K562 (cell line): ENCODE measurements around the gene ZBTB9. TPM values are rescaled to one million over a fixed set of nuclear protein-coding genes. Genes with fewer than 3 reads are reported as not detected.

ENCODE experiments used
- ATAC-seq: fragments of 200-7000 bp; cut with Tn5 transposase; 3 replicates; pipeline ENCODE4 v1.9.1; 2020; ENCODE audit warnings: moderate library complexity
- BruUV-seq: library from RNA; stranded (reverse); fragments of 400-500 nt; replicated peaks from 2 replicates; lab custom pipeline; 2021; lab: Mats Ljungman, UMichigan
- CTCF ChIA-PET: fragments of 300-600 bp; formaldehyde crosslinking; extraction: SDS; loops from one replicate; lab custom pipeline; 2021; ENCODE audit warnings: low intra/inter-chr PET ratio; lab: Yijun Ruan, JAX
- POLR2A ChIA-PET: fragments of 300-600, 350-650 bp; sonication (Branson Sonifier 250); formaldehyde crosslinking; extraction: SDS; loops from one replicate; lab custom pipeline; 2021; ENCODE audit warnings: antibody characterized with exemption, inconsistent platforms; lab: Yijun Ruan, JAX
- DNase-seq, 4 experiments: peaks; one replicate each; pipeline versions ENCODE4 v3.0.0 to v3.0.0-alpha.2; 2011 to 2018; ENCODE audit warnings: low spot score in 3 of 4, mixed read lengths in 3 of 4; ENCODE audit errors: extremely low read depth in 1 of 4
- FAIRE-seq: peaks from 2 replicates; lab custom pipeline; 2011; peaks lifted over from hg19 to GRCh38; lab: Jason Lieb, UNC
- H2AFZ ChIP-seq: 2 replicates; pipeline ENCODE4 v1.6.0; 2011; ENCODE audit warnings: low read depth, low read length, control low read depth, inconsistent platforms
- H3K27ac ChIP-seq: fragments of 200-600 bp; 3 replicates; pipeline ENCODE4 v1.8.0; 2011; ENCODE audit warnings: low read depth, mild to moderate bottlenecking, control low read depth, inconsistent platforms, low read length, moderate library complexity, mixed read lengths; ENCODE audit errors: extremely low read depth
- H3K27me3 ChIP-seq, 2 experiments: fragments of 300-600 bp in 1 of 2; 2 replicates in 1 of 2; 3 replicates in 1 of 2; pipeline versions ENCODE4 v1.6.0 to v1.8.0; 2011; ENCODE audit warnings: inconsistent platforms in 2 of 2, low read length in 2 of 2, mild to moderate bottlenecking in 1 of 2, mixed read lengths in 1 of 2, moderate library complexity in 1 of 2; ENCODE audit not compliant: control insufficient read depth in 2 of 2, insufficient read depth in 2 of 2
- H3K36me3 ChIP-seq: fragments of 300-600 bp; 3 replicates; pipeline ENCODE4 v1.8.0; 2011; ENCODE audit warnings: mild to moderate bottlenecking, low read length, inconsistent platforms; ENCODE audit not compliant: control insufficient read depth, insufficient read depth
- H3K4me1 ChIP-seq, 2 experiments: fragments of 200-600 bp in 1 of 2; replicated peaks in 1 of 2; 2 replicates in 1 of 2; 3 replicates in 1 of 2; pipeline versions ENCODE4 v1.5.1 to v1.8.0; 2011; ENCODE audit warnings: inconsistent platforms in 2 of 2, low read length in 2 of 2, mild to moderate bottlenecking in 1 of 2, mixed read lengths in 1 of 2, moderate library complexity in 1 of 2; ENCODE audit not compliant: control insufficient read depth in 2 of 2, insufficient read depth in 2 of 2
- H3K4me2 ChIP-seq: 2 replicates; pipeline ENCODE4 v1.6.1; 2011; ENCODE audit warnings: low read length, control low read depth, inconsistent platforms, mixed read lengths; ENCODE audit not compliant: insufficient read depth
- H3K4me3 ChIP-seq: fragments of 200-600 bp; sonication (generic), shearing (Covaris generic); 2 replicates; pipeline ENCODE4 v1.5.1; 2016; ENCODE audit warnings: control low read depth, inconsistent platforms
- H3K79me2 ChIP-seq: fragments of 200-600 bp; 3 replicates; pipeline ENCODE4 v1.8.0; 2011; ENCODE audit warnings: low read length, inconsistent platforms; ENCODE audit not compliant: control insufficient read depth, insufficient read depth
- H3K9ac ChIP-seq, 2 experiments: 2 replicates each; pipeline versions ENCODE4 v1.6.0 to v1.6.1; 2011; ENCODE audit warnings: low read depth in 2 of 2, low read length in 2 of 2, control low read depth in 1 of 2, inconsistent platforms in 1 of 2, mild to moderate bottlenecking in 1 of 2, mixed read lengths in 1 of 2; ENCODE audit not compliant: insufficient read depth in 1 of 2
- H3K9me1 ChIP-seq: one replicate; pipeline ENCODE4 v1.6.0; 2011; ENCODE audit warnings: inconsistent platforms, mild to moderate bottlenecking, low read length, moderate library complexity; ENCODE audit not compliant: control insufficient read depth, insufficient read depth
- H3K9me3 ChIP-seq: replicated peaks from 2 replicates; pipeline ENCODE4 v1.5.1; 2011; ENCODE audit warnings: low read depth, low read length, inconsistent platforms; ENCODE audit not compliant: control insufficient read depth, insufficient read depth
- H4K20me1 ChIP-seq: replicated peaks from 2 replicates; pipeline ENCODE4 v1.6.1; 2011; ENCODE audit warnings: low read length, inconsistent platforms, mixed read lengths; ENCODE audit not compliant: control insufficient read depth, insufficient read depth
- POLR2A ChIP-seq: fragments of 450-650 bp; conservative IDR thresholded peaks from 2 replicates; pipeline ENCODE4 v1.6.1; 2016
- RBM25 ChIP-seq: fragments of 200-400 bp; formaldehyde crosslinking; IDR thresholded peaks from 2 replicates; pipeline ENCODE4 v1.6.1; 2018; ENCODE audit warnings: low read length, low read depth, moderate library complexity; ENCODE audit not compliant: severe bottlenecking
- SAFB ChIP-seq: fragments of 200-400 bp; formaldehyde crosslinking; IDR thresholded peaks from 2 replicates; pipeline ENCODE4 v1.6.1; 2017; ENCODE audit warnings: low read depth, low read length, borderline replicate concordance
- ZKSCAN3 ChIP-seq: fragments of 250-450 bp; sonication (Bioruptor Pico); IDR thresholded peaks from 2 replicates; pipeline ENCODE4 v1.4.0; 2020
- ZNF224 ChIP-seq: sonication (generic); formaldehyde crosslinking; IDR thresholded peaks from 2 replicates; pipeline ENCODE4 v1.8.0; 2022; ENCODE audit warnings: mild to moderate bottlenecking, missing genetic modification reagents
- ZSCAN32 ChIP-seq: fragments of 450-650 bp; formaldehyde crosslinking; IDR thresholded peaks from 2 replicates; pipeline ENCODE4 v1.4.0; 2020; ENCODE audit warnings: mild to moderate bottlenecking, moderate library complexity
- WGBS: fragments of 100-300 bp; shearing (Covaris generic); methylation state at CpG from one replicate; pipeline ENCODE4 v1.1.6; 2016; ENCODE audit warnings: low coverage, mixed read lengths; ENCODE audit not compliant: insufficient coverage; ENCODE audit errors: missing lambda C conversion rate; 5-methylcytosine and 5-hydroxymethylcytosine counted together
- in situ Hi-C: fragments of 300-500 bp; cut with MboI; formaldehyde crosslinking; loops from 4 replicates; pipeline ENCODE4 v1.15.0; 2018; ENCODE audit warnings: inconsistent platforms, mixed read lengths
- intact Hi-C: fragments of 100-400 bp; cut with micrococcal nuclease; formaldehyde crosslinking; loops from 2 replicates; pipeline ENCODE4 v1.14.2; 2022
- polyA plus RNA-seq, 8 experiments: library from polyadenylated mRNA; depleted of rRNA in 4 of 8; stranded (reverse) in 5 of 8; unstranded in 3 of 8; fragments of >200 nt; fragmentation: Nextera tagmentation in 2 of 8; fragmentation: Illumina TruSeq in 1 of 8; extraction: Ambion mirVana in 2 of 8; extraction: Trizol in 1 of 8; gene quantifications; 2 replicates each; pipeline versions ENCODE4 v1.2.1 to v1.2.3, GENCODE V29; 2011 to 2014; ENCODE audit warnings: inconsistent platforms in 1 of 8, missing spikeins in 1 of 8
- total RNA-seq, 7 experiments: library from RNA; depleted of rRNA in 6 of 7; stranded (reverse); fragments of >200 nt in 6 of 7; fragmentation: Illumina TruSeq in 2 of 7; extraction: Trizol in 2 of 7; gene quantifications; 2 replicates each; pipeline versions ENCODE4 v1.2.1 to v1.2.3, GENCODE V29; 2011 to 2021; ENCODE audit warnings: low replicate concordance in 1 of 7
- TF ChIP-seq, protein P1 (sequence below), 2 experiments: fragments of 450-650 bp; IDR thresholded peaks; 2 replicates each; pipeline ENCODE4 v1.6.1; 2016; ENCODE audit warnings: mild to moderate bottlenecking in 2 of 2, borderline replicate concordance in 1 of 2, low read depth in 1 of 2, moderate library complexity in 1 of 2
- TF ChIP-seq, protein P2 (sequence below): fragments of 250-450 bp; sonication (Bioruptor Pico); IDR thresholded peaks from 2 replicates; pipeline ENCODE4 v1.8.0; 2021; ENCODE audit warnings: moderate library complexity, mild to moderate bottlenecking, inconsistent platforms
- TF ChIP-seq, protein P3 (sequence below): fragments of 250-450 bp; sonication (Bioruptor Pico); IDR thresholded peaks from 2 replicates; pipeline ENCODE4 v1.8.0; 2022; ENCODE audit warnings: inconsistent platforms

The ZBTB9 gene
- total and polyA plus RNA-seq, 9 of the 15 experiments (the other 6 are each of a cell fraction or from before 2014, with no cell fraction given), result 1.9 to 19.5 (median 10.4) TPM

DNA sequence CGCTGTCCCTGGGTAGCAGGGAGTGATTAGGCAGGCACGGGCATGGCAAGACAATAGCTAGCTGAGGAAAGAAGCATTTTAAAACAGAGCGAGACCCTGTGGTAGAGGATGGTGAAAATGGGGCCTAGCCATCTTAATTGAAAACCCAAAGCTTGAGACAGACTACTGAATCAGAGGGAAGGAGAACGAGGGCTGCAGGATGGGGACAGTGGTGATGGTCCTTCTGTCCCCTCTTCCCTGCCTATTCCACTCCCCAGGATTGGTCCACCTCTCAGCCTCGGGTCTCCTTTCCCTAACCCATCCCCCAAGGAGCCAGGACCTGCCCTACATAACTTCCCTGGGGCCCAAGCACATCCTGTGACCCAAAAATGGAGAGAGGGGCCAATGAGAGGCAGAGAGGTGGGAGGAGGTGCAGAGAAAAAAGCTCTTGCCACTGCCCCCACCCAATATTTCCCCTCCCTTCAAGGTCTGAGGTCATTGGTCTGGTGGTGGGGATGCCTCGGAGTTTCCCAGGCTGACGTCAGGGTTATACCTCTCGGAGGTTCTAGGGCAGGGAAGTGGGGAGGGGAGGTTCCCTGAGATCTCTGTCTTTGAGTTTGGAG lies 35.6 kb upstream of the ZBTB9 start:
- peak overlapping the region; percentile 84 for H3K4me3 ChIP-seq
- no peaks in the 10 kb centered on the region for H3K9me3 ChIP-seq
- POLR2A ChIA-PET, result interaction anchor here (0.6 to 1.7 kb wide), 12 partner anchors 8 to 717 kb away, joined by 3 to 10 read pairs (median 4); partner anchors contain the start of genes KIFC1, PFDN6, WDR46 and ZBTB22
- H3K9me1 ChIP-seq, result no peaks in the 10 kb centered on the region
- DNase-seq, result peak; percentile 48 to 84 (median 54)
- no peaks in the 10 kb centered on the region for H3K27me3 ChIP-seq
- intact Hi-C loops, result loop anchor here (1.0 to 2.0 kb wide), 4 partner anchors 8 to 214 kb away; partner anchors contain the start of genes B3GALT4, HSD17B8 and KIFC1
- peak overlapping the region; percentile 91 for H3K4me2 ChIP-seq
- BruUV-seq, result TSS peak; percentile 84
- peaks cover 5% of the 10 kb centered on the region for H4K20me1 ChIP-seq
- H3K79me2 ChIP-seq, result peaks cover 36% of the 10 kb centered on the region
- peak overlapping the region; percentile 95 for H3K27ac ChIP-seq
- in situ Hi-C loops, result no loop called here
- ATAC-seq, result peak; percentile 2
- peaks cover 41 to 43% of the 10 kb centered on the region in 2 experiments for H3K4me1 ChIP-seq
- peak overlapping the region; percentile 82; a peak in 3 of 4 replicates for H3K9ac ChIP-seq
- peak overlapping the region; percentile 81 for H2AFZ ChIP-seq
- CTCF ChIA-PET, result interaction anchor here (1.8 kb wide), 1 partner anchor 139 kb away, joined by 5 read pairs; no protein-coding TSS in a partner anchor
- no peak for FAIRE-seq
- WGBS, result 8% methylated on average over 8 of the region's 8 CpGs
- H3K36me3 ChIP-seq, result peaks cover 33% of the 10 kb centered on the region; the same call in 2 of the 3 replicates
- TF ChIP-seq, protein P1, sequence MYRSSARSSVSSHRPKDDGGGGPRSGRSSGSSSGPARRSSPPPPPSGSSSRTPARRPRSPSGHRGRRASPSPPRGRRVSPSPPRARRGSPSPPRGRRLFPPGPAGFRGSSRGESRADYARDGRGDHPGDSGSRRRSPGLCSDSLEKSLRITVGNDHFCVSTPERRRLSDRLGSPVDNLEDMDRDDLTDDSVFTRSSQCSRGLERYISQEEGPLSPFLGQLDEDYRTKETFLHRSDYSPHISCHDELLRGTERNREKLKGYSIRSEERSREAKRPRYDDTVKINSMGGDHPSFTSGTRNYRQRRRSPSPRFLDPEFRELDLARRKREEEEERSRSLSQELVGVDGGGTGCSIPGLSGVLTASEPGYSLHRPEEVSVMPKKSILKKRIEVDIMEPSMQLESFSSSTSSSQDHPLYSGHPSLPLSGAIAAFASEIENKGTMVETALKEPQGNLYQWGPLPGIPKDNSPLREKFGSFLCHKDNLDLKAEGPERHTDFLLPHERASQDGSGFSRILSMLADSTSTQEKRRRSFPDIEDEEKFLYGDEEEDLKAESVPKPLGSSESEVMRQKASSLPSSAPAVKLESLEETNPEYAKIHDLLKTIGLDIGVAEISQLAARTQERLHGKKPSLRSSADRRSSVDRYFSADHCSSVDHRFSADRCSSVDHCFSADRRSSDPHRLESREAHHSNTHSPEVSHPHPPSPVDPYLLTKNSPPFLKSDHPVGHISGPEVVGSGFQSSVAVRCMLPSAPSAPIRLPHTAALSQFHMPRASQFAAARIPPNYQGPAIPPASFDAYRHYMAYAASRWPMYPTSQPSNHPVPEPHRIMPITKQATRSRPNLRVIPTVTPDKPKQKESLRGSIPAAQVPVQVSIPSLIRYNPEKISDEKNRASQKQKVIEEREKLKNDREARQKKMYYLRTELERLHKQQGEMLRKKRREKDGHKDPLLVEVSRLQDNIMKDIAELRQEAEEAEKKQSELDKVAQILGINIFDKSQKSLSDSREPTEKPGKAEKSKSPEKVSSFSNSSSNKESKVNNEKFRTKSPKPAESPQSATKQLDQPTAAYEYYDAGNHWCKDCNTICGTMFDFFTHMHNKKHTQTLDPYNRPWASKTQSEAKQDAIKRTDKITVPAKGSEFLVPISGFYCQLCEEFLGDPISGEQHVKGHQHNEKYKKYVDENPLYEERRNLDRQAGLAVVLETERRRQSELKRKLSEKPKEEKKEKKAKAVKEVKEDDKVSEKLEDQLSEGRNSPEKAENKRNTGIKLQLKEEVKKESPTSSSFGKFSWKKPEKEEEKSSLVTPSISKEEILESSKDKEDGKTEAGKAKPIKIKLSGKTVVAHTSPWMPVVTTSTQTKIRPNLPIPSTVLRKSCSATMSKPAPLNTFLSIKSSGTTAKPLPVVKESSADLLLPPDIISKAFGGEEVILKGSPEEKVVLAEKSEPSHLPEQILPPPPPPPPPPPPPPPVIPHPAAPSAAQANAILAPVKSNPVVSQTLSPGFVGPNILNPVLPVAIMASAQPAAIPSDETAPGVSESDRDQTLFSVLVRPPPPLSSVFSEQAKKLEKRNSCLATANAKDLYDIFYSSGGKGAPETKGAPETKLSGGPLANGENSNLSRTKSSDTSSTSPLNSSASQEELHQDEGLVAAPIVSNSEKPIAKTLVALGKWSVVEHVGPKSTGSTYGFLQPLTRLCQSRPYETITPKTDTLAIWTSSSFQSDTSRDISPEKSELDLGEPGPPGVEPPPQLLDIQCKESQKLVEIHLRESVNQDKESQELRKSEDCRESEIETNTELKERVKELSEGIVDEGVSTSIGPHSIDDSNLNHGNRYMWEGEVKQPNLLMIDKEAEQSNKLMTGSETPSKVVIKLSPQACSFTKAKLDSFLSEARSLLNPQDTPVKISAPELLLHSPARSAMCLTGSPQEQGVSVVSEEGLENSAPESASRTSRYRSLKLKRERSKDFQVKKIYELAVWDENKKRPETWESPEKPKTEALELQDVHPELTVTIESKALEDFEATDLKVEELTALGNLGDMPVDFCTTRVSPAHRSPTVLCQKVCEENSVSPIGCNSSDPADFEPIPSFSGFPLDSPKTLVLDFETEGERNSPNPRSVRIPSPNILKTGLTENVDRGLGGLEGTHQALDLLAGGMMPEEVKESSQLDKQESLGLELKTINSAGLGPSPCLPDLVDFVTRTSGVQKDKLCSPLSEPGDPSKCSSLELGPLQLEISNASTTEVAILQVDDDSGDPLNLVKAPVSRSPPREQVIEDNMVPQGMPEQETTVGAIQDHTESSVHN (IDR thresholded peaks at IDR 0.05; ENCODE audit: borderline replicate concordance in 1 of 2, low read depth in 1 of 2), result peak in 1 of 2 experiments; percentile 34; a peak in 1 of 4 replicates
- no peak for TF ChIP-seq ZKSCAN3 (CRISPR knock-in tag)
- 0 out of 2 replicates have a peak, but pooled peaks have one; percentile 63 for TF ChIP-seq ZSCAN32 (CRISPR knock-in tag)
- no peak for TF ChIP-seq SAFB
- TF ChIP-seq, protein P2, sequence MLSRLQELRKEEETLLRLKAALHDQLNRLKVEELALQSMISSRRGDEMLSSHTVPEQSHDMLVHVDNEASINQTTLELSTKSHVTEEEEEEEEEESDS (CRISPR knock-in tag), result no peak
- TF ChIP-seq, protein P3, sequence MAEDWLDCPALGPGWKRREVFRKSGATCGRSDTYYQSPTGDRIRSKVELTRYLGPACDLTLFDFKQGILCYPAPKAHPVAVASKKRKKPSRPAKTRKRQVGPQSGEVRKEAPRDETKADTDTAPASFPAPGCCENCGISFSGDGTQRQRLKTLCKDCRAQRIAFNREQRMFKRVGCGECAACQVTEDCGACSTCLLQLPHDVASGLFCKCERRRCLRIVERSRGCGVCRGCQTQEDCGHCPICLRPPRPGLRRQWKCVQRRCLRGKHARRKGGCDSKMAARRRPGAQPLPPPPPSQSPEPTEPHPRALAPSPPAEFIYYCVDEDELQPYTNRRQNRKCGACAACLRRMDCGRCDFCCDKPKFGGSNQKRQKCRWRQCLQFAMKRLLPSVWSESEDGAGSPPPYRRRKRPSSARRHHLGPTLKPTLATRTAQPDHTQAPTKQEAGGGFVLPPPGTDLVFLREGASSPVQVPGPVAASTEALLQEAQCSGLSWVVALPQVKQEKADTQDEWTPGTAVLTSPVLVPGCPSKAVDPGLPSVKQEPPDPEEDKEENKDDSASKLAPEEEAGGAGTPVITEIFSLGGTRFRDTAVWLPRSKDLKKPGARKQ (CRISPR knock-in tag), result no peak
- no peak for TF ChIP-seq ZNF224
- TF ChIP-seq POLR2A, result 0 out of 2 replicates have a peak, but pooled peaks have one; percentile 13
- no peak for TF ChIP-seq RBM25
